T-helper 22 cell (primary cell): ENCODE data around the gene OR6B1.
"Not testable (repeated sequence)": the region's sequence is repeated elsewhere in the genome, so short reads cannot be mapped to it uniquely, and the experiment has no call there.

Experiments
- DNase-seq: peaks from one replicate; pipeline ENCODE4 v3.0.0-alpha.2; 2020; ENCODE audit warnings: low read depth

OR6B1 gene

GRCh38 chr7:144038887-144039286, 38.8 kb downstream of the OR6B1 start:
- DNase-seq = no peak

GRCh38 chr7:144048648-144049047, 48.5 kb downstream of the OR6B1 start, which contains the start of gene OR2A5:
Gene OR2A5, plus strand, starts transcription at chr7:144048948. Its CDS starts 1,454 bp downstream, at chr7:144050402.
- DNase-seq = no peak

GRCh38 chr7:144049491-144049890, 49.4 kb downstream of the OR6B1 start:
- no peak for DNase-seq

- DNase-seq = no peak
Measured at GRCh38 chr7:144050093-144050492, 50.0 kb downstream of the OR6B1 start.

GRCh38 chr7:144050884-144051283, 50.8 kb downstream of the OR6B1 start:
- DNase-seq = not testable (repeated sequence)

GRCh38 chr7:144057954-144058353, 57.8 kb downstream of the OR6B1 start:
- no peak for DNase-seq
